ENCODE data around the gene ARL8B. TPM values are rescaled to one million over a fixed set of nuclear protein-coding genes. Genes with fewer than 3 reads are reported as not detected.

Gene ARL8B
- total RNA-seq, 1 experiment from 2014 or later = 29.0 TPM

- no peak overlapping the region for H3T11ph ChIP-seq (ENCODE audit: low read length)
- H3K4me1 ChIP-seq (ENCODE audit: insufficient read depth, low read length) = 0 out of 2 replicates have a peak, but pooled peaks cover 3% of the 10 kb centered on the region
- H2AK5ac ChIP-seq (ENCODE audit: insufficient read length, low read length) = no peak overlapping the region
- H3K27me3 ChIP-seq (ENCODE audit: insufficient read depth, low read length) = no peaks in the 10 kb centered on the region
- no peak overlapping the region for H2BK20ac ChIP-seq (ENCODE audit: low read depth, low read length, poor library complexity, severe bottlenecking)
- H3K4ac ChIP-seq (ENCODE audit: low read depth, low read length) = no peak overlapping the region
- Mint-ChIP-seq H3K27me3 (ENCODE audit: low read depth) (no peaks in the 10 kb centered on the region), H3K4me3 (no peak overlapping the region), H3K4me1 (peaks cover 42 to 43% of the 10 kb centered on the region in 2 experiments), H3K9me3 (no peaks in the 10 kb centered on the region), H3K27ac (peak overlapping the region; percentile 34 to 76 (median 56)), H3K36me3 (ENCODE audit: insufficient read depth in 1 of 3, low read depth in 3 of 3) (no peaks in the 10 kb centered on the region)
- TF ChIP-seq CTCF (conservative IDR thresholded peaks at IDR 0.05) = no peak
- H3K18ac ChIP-seq (ENCODE audit: insufficient read length, low read depth, low read length) = no peak overlapping the region
- no peak overlapping the region for H4K91ac ChIP-seq (ENCODE audit: insufficient read length, low read depth, low read length)
- H3K9ac ChIP-seq (ENCODE audit: extremely low read depth, insufficient read length, low read length) = no peak overlapping the region
- no peaks in the 10 kb centered on the region for H3K23me2 ChIP-seq (ENCODE audit: insufficient read length, low read depth, low read length, poor library complexity, severe bottlenecking)
- no peak overlapping the region for H2BK5ac ChIP-seq (ENCODE audit: insufficient read length, low read length)
- no peak overlapping the region for H3K27ac ChIP-seq (ENCODE audit: insufficient read length, low read depth, low read length)
- no peak overlapping the region for H2BK120ac ChIP-seq (ENCODE audit: low read depth, low read length, poor library complexity, severe bottlenecking)
- no peak overlapping the region for H3K4me2 ChIP-seq (ENCODE audit: insufficient read depth, insufficient read length, low read length)
- no peak overlapping the region for H2AFZ ChIP-seq (ENCODE audit: low read length)
- peaks cover 14% of the 10 kb centered on the region; the same call in 1 of the 2 replicates for H3K79me2 ChIP-seq (ENCODE audit: insufficient read depth, low read length)
- no CpG with 5 or more reads among the region's 4 CpGs for WGBS (ENCODE audit: extremely low coverage, insufficient read length, low lambda C conversion rate)
- H3K14ac ChIP-seq (ENCODE audit: insufficient read depth, low read length) = no peak overlapping the region; the same call in 1 of the 2 replicates
- no peak overlapping the region for H2BK15ac ChIP-seq (ENCODE audit: low read depth, low read length)
- DNase-seq = no peak
- H3K23ac ChIP-seq (ENCODE audit: insufficient read length, low read depth, low read length) = no peak overlapping the region
- no peaks in the 10 kb centered on the region for H4K20me1 ChIP-seq (ENCODE audit: control insufficient read depth, insufficient read depth, insufficient read length)
- no peak overlapping the region for H3K56ac ChIP-seq (ENCODE audit: insufficient read length, low read depth, low read length)
- H4K5ac ChIP-seq (ENCODE audit: insufficient read length, low read depth, low read length) = no peak overlapping the region
- no peaks in the 10 kb centered on the region for H3K9me3 ChIP-seq (ENCODE audit: control insufficient read depth, low read depth, low read length)
- no peak overlapping the region for H4K8ac ChIP-seq (replicated peaks; ENCODE audit: insufficient read length, low read depth, low read length)
- no peak overlapping the region for H2BK12ac ChIP-seq (ENCODE audit: insufficient read length, low read depth, low read length)
- peaks cover 10% of the 10 kb centered on the region for H3K79me1 ChIP-seq (ENCODE audit: insufficient read depth, low read depth, low read length, poor library complexity, severe bottlenecking)
These were observed 39.1 kb downstream of the ARL8B start for GRCh38 chr3:5160940-5161858.
